CD8-positive, alpha-beta memory T cell (primary cell): Measurements from ENCODE around the gene ATP5PD. TPM values are rescaled to one million over a fixed set of nuclear protein-coding genes. Genes with fewer than 3 reads are reported as not detected.
"Not testable (repeated sequence)": the region's sequence is repeated elsewhere in the genome, so short reads cannot be mapped to it uniquely, and the experiment has no call there.

Source experiments
- CTCF ChIA-PET: fragments of 350-600 bp; sonication (Branson Sonifier 250); formaldehyde crosslinking; loops from one replicate; lab custom pipeline; 2021; ENCODE audit warnings: antibody characterized with exemption; lab: Charles Lee
- POLR2A ChIA-PET: fragments of 350-600 bp; sonication (Branson Sonifier 250); formaldehyde crosslinking; loops from one replicate; lab custom pipeline; 2021; ENCODE audit warnings: antibody characterized with exemption; lab: Charles Lee
- DNase-seq, 5 donors: peaks; one replicate each; pipeline versions ENCODE4 v3.0.0 to v3.0.0-alpha.2; 2020 to 2022; ENCODE audit warnings: mixed read lengths in 1 of 5
- H3K27ac ChIP-seq: one replicate; pipeline ENCODE4 v1.7.0; 2013; ENCODE audit warnings: low read depth, mild to moderate bottlenecking, low read length, moderate library complexity
- H3K27me3 ChIP-seq: 2 replicates; pipeline ENCODE4 v1.7.0; 2013; ENCODE audit warnings: low read length, mild to moderate bottlenecking; ENCODE audit not compliant: insufficient read depth, poor library complexity, severe bottlenecking
- H3K36me3 ChIP-seq: 2 replicates; pipeline ENCODE4 v1.7.0; 2013; ENCODE audit warnings: mild to moderate bottlenecking, low read length, moderate library complexity; ENCODE audit not compliant: insufficient read depth
- H3K4me1 ChIP-seq: 2 replicates; pipeline ENCODE4 v1.7.0; 2013; ENCODE audit warnings: mild to moderate bottlenecking, low read length, moderate library complexity; ENCODE audit not compliant: insufficient read depth
- H3K4me3 ChIP-seq: 2 replicates; pipeline ENCODE4 v1.7.0; 2013; ENCODE audit warnings: mild to moderate bottlenecking, low read length
- H3K9me3 ChIP-seq: 2 replicates; pipeline ENCODE4 v1.7.0; 2013; ENCODE audit warnings: mild to moderate bottlenecking, low read length
- H3K27ac Mint-ChIP-seq, 8 donors: one replicate each; pipeline ENCODE4 v1.8.0; 2020 to 2021; ENCODE audit warnings: mixed read lengths in 8 of 8, mild to moderate bottlenecking in 6 of 8, inconsistent platforms in 3 of 8, moderate library complexity in 3 of 8
- H3K27me3 Mint-ChIP-seq, 2 donors: one replicate each; pipeline ENCODE4 v1.8.0; 2020 to 2021; ENCODE audit warnings: mixed read lengths in 2 of 2, mild to moderate bottlenecking in 1 of 2, moderate library complexity in 1 of 2
- H3K36me3 Mint-ChIP-seq, 3 donors: one replicate each; pipeline ENCODE4 v1.8.0; 2020 to 2021; ENCODE audit warnings: mixed read lengths in 3 of 3, inconsistent platforms in 1 of 3, mild to moderate bottlenecking in 1 of 3
- H3K4me1 Mint-ChIP-seq, 3 donors: one replicate each; pipeline ENCODE4 v1.8.0; 2020 to 2021; ENCODE audit warnings: mixed read lengths in 3 of 3, inconsistent platforms in 1 of 3, mild to moderate bottlenecking in 1 of 3
- H3K4me3 Mint-ChIP-seq, 7 donors: one replicate each; pipeline ENCODE4 v1.8.0; 2020 to 2021; ENCODE audit warnings: mixed read lengths in 7 of 7, mild to moderate bottlenecking in 6 of 7, moderate library complexity in 4 of 7, inconsistent platforms in 2 of 7
- H3K9me3 Mint-ChIP-seq, 5 donors: one replicate each; pipeline ENCODE4 v1.8.0; 2020 to 2022; ENCODE audit warnings: mixed read lengths in 5 of 5, mild to moderate bottlenecking in 3 of 5, moderate library complexity in 2 of 5, inconsistent platforms in 1 of 5
- polyA plus RNA-seq: library from polyadenylated mRNA; unstranded; fragments of 300-500 nt; fragmentation: Illumina TruSeq; gene quantifications from one replicate; pipeline ENCODE4 v1.2.3, GENCODE V29; 2021
- total RNA-seq, 2 experiments: library from RNA; stranded (reverse); gene quantifications; one replicate each; pipeline ENCODE4 v1.2.3, GENCODE V29; 2021

The ATP5PD gene
- total and polyA plus RNA-seq, 3 experiments from 2014 or later, result 179 to 345 (median 198) TPM

- Mint-ChIP-seq H3K27ac (no peak overlapping the region), H3K4me1 (peaks cover 0 to 2% (median 0%) of the 10 kb centered on the region in 3 donors), H3K27me3 (peaks cover 0 to 12% of the 10 kb centered on the region in 2 donors), H3K9me3 (no peaks in the 10 kb centered on the region), H3K4me3 (peak overlapping the region in 1 of 7 donors; percentile 15), H3K36me3 (no peaks in the 10 kb centered on the region)
- DNase-seq, result no peak
- ChIA-PET POLR2A (interaction anchor here (0.9 kb wide), 1 partner anchor 45 kb away, joined by 6 read pairs; no protein-coding TSS in a partner anchor), CTCF (interaction anchor here (1.4 to 3.5 kb wide), 3 partner anchors 46 to 107 kb away, joined by 3 to 18 read pairs (median 4); no protein-coding TSS in a partner anchor)
- Histone ChIP-seq H3K36me3 (no peaks in the 10 kb centered on the region), H3K27me3 (no peaks in the 10 kb centered on the region), H3K4me1 (no peaks in the 10 kb centered on the region), H3K27ac (no peak overlapping the region), H3K9me3 (no peaks in the 10 kb centered on the region), H3K4me3 (no peak overlapping the region)
These were observed 40.1 kb downstream of the ATP5PD start for GRCh38 chr17:75006653-75007052.

- not testable (repeated sequence) for H3K4me1 ChIP-seq, H3K36me3 ChIP-seq, H3K9me3 ChIP-seq, H3K27me3 ChIP-seq, H3K36me3 Mint-ChIP-seq, H3K4me3 ChIP-seq, DNase-seq, H3K27ac ChIP-seq, H3K27ac Mint-ChIP-seq, H3K4me1 Mint-ChIP-seq, H3K9me3 Mint-ChIP-seq
- CTCF ChIA-PET, result interaction anchor here (1.4 to 3.5 kb wide), 3 partner anchors 45 to 108 kb away, joined by 3 to 18 read pairs (median 4); no protein-coding TSS in a partner anchor
- POLR2A ChIA-PET, result interaction anchor here (0.6 to 0.9 kb wide), 2 partner anchors 44 to 931 kb away, joined by 3 to 6 read pairs; no protein-coding TSS in a partner anchor
- Mint-ChIP-seq H3K27me3 (peaks cover 0 to 12% of the 10 kb centered on the region in 2 donors), H3K4me3 (peak overlapping the region in 1 of 7 donors; percentile 15)
These were observed 40.7 kb downstream of the ATP5PD start for GRCh38 chr17:75006084-75006483.

- CTCF ChIA-PET, result interaction anchor here (1.3 to 3.5 kb wide), 3 partner anchors 14 to 109 kb away, joined by 3 to 18 read pairs (median 4); no protein-coding TSS in a partner anchor
- POLR2A ChIA-PET, result interaction anchor here (0.5 to 0.6 kb wide), 3 partner anchors 350 to 931 kb away, joined by 3 to 5 read pairs (median 5); no protein-coding TSS in a partner anchor
- no peak overlapping the region for H3K27ac ChIP-seq
These were observed 41.5 kb downstream of the ATP5PD start for GRCh38 chr17:75005291-75005690.

GRCh38 chr17:75004371-75004770 lies 42.4 kb downstream of the ATP5PD start:
- Mint-ChIP-seq H3K9me3 (no peaks in the 10 kb centered on the region), H3K27me3 (peaks cover 0 to 12% of the 10 kb centered on the region in 2 donors), H3K4me1 (no peaks in the 10 kb centered on the region), H3K36me3 (no peaks in the 10 kb centered on the region), H3K27ac (no peak overlapping the region), H3K4me3 (no peak overlapping the region)
- Histone ChIP-seq H3K27ac (no peak overlapping the region), H3K27me3 (no peaks in the 10 kb centered on the region), H3K9me3 (no peaks in the 10 kb centered on the region), H3K4me1 (no peaks in the 10 kb centered on the region), H3K36me3 (no peaks in the 10 kb centered on the region), H3K4me3 (no peak overlapping the region)
- DNase-seq, result no peak
- POLR2A ChIA-PET, result no interaction called here
- CTCF ChIA-PET, result interaction anchor here (1.3 to 3.5 kb wide), 2 partner anchors 14 to 43 kb away, joined by 3 to 18 read pairs; no protein-coding TSS in a partner anchor

More at GRCh38 chr17:75005291-75005690, 41.5 kb downstream of the ATP5PD start:
- no peak overlapping the region for H3K4me3 Mint-ChIP-seq
- H3K4me1 Mint-ChIP-seq, result no peaks in the 10 kb centered on the region
- H3K9me3 ChIP-seq, result no peaks in the 10 kb centered on the region
- no peaks in the 10 kb centered on the region for H3K9me3 Mint-ChIP-seq
- no peaks in the 10 kb centered on the region for H3K27me3 ChIP-seq
- peak overlapping the region in 1 of 8 donors; percentile 72 for H3K27ac Mint-ChIP-seq
- no peak for DNase-seq
- H3K27me3 Mint-ChIP-seq, result peaks cover 0 to 12% of the 10 kb centered on the region in 2 donors
- H3K36me3 Mint-ChIP-seq, result no peaks in the 10 kb centered on the region
- no peaks in the 10 kb centered on the region for H3K36me3 ChIP-seq
- no peak overlapping the region for H3K4me3 ChIP-seq
- H3K4me1 ChIP-seq, result no peaks in the 10 kb centered on the region

- no peak for DNase-seq
- Histone ChIP-seq H3K4me1 (no peaks in the 10 kb centered on the region), H3K27ac (no peak overlapping the region), H3K9me3 (no peaks in the 10 kb centered on the region), H3K36me3 (no peaks in the 10 kb centered on the region), H3K27me3 (no peaks in the 10 kb centered on the region), H3K4me3 (no peak overlapping the region)
- POLR2A ChIA-PET, result no interaction called here
- Mint-ChIP-seq H3K4me1 (no peaks in the 10 kb centered on the region), H3K4me3 (no peak overlapping the region), H3K9me3 (no peaks in the 10 kb centered on the region), H3K36me3 (no peaks in the 10 kb centered on the region), H3K27ac (no peak overlapping the region), H3K27me3 (peaks cover 0 to 12% of the 10 kb centered on the region in 2 donors)
- CTCF ChIA-PET, result interaction anchor here (1.3 to 3.5 kb wide), 2 partner anchors 15 to 43 kb away, joined by 3 to 18 read pairs; no protein-coding TSS in a partner anchor
These were observed 42.8 kb downstream of the ATP5PD start for GRCh38 chr17:75003957-75004355.

GRCh38 chr17:75003070-75003956 lies 43.5 kb downstream of the ATP5PD start:
- Histone ChIP-seq H3K4me1 (no peaks in the 10 kb centered on the region), H3K4me3 (no peak overlapping the region), H3K27me3 (no peaks in the 10 kb centered on the region), H3K36me3 (no peaks in the 10 kb centered on the region), H3K9me3 (no peaks in the 10 kb centered on the region), H3K27ac (no peak overlapping the region)
- POLR2A ChIA-PET, result no interaction called here
- no peak overlapping the region for H3K27ac Mint-ChIP-seq
- CTCF ChIA-PET, result no interaction called here
- H3K36me3 Mint-ChIP-seq, result no peaks in the 10 kb centered on the region
- H3K27me3 Mint-ChIP-seq, result peaks cover 0 to 12% of the 10 kb centered on the region in 2 donors
- H3K4me1 Mint-ChIP-seq, result no peaks in the 10 kb centered on the region
- DNase-seq, result no peak
- no peaks in the 10 kb centered on the region for H3K9me3 Mint-ChIP-seq
- no peak overlapping the region for H3K4me3 Mint-ChIP-seq

- H3K9me3 ChIP-seq, result no peaks in the 10 kb centered on the region
- peaks cover 0 to 15% of the 10 kb centered on the region in 2 donors for H3K27me3 Mint-ChIP-seq
- H3K36me3 Mint-ChIP-seq, result no peaks in the 10 kb centered on the region
- no peaks in the 10 kb centered on the region for H3K27me3 ChIP-seq
- ChIA-PET POLR2A (no interaction called here), CTCF (interaction anchor here (0.9 to 1.3 kb wide), 2 partner anchors 10 to 15 kb away, joined by 3 to 4 read pairs; partner anchors contain the start of genes CDR2L and MRPL58)
- H3K27ac Mint-ChIP-seq, result no peak overlapping the region
- no peak overlapping the region for H3K4me3 ChIP-seq
- H3K4me1 ChIP-seq, result no peaks in the 10 kb centered on the region
- no peak overlapping the region for H3K27ac ChIP-seq
- H3K36me3 ChIP-seq, result no peaks in the 10 kb centered on the region
- no peak overlapping the region for H3K4me3 Mint-ChIP-seq
- H3K9me3 Mint-ChIP-seq, result no peaks in the 10 kb centered on the region
- H3K4me1 Mint-ChIP-seq, result no peaks in the 10 kb centered on the region
- no peak for DNase-seq
These were observed 44.6 kb downstream of the ATP5PD start for GRCh38 chr17:75001915-75002843.
